Keratinocyte (primary cell): Measurements from ENCODE around the gene TIMM29. TPM values are rescaled to one million over a fixed set of nuclear protein-coding genes. Genes with fewer than 3 reads are reported as not detected.

ENCODE experiments used
- DNase-seq: peaks from one replicate; pipeline ENCODE4 v3.0.0-alpha.2; 2011; ENCODE audit warnings: low read depth, missing footprints, low spot score
- FAIRE-seq: peaks from 2 replicates; lab custom pipeline; 2011; peaks lifted over from hg19 to GRCh38; lab: Jason Lieb, UNC
- H2AFZ ChIP-seq: 2 replicates; pipeline ENCODE4 v1.6.0; 2012; ENCODE audit warnings: low read length, control low read depth, inconsistent platforms; ENCODE audit not compliant: control insufficient read depth
- H3K27ac ChIP-seq: 2 replicates; pipeline ENCODE4 v1.5.1; 2011; ENCODE audit warnings: low read length; ENCODE audit not compliant: control insufficient read depth, insufficient read depth
- H3K27me3 ChIP-seq: 3 replicates; pipeline ENCODE4 v1.6.0; 2011; ENCODE audit warnings: low read length; ENCODE audit not compliant: control insufficient read depth, insufficient read depth; ENCODE audit errors: extremely low read depth
- H3K36me3 ChIP-seq, 2 experiments: 2 replicates in 1 of 2; 3 replicates in 1 of 2; pipeline ENCODE4 v1.5.1; 2011; ENCODE audit warnings: low read length in 2 of 2, mild to moderate bottlenecking in 1 of 2; ENCODE audit not compliant: control insufficient read depth in 2 of 2, insufficient read depth in 2 of 2; ENCODE audit errors: extremely low read depth in 1 of 2
- H3K4me1 ChIP-seq: 3 replicates; pipeline ENCODE4 v1.5.1; 2011; ENCODE audit warnings: low read length; ENCODE audit not compliant: control insufficient read depth, insufficient read depth; ENCODE audit errors: extremely low read depth
- H3K4me2 ChIP-seq: 3 replicates; pipeline ENCODE4 v1.6.0; 2011; ENCODE audit warnings: low read depth, low read length; ENCODE audit not compliant: control insufficient read depth, insufficient read depth; ENCODE audit errors: extremely low read depth
- H3K4me3 ChIP-seq, 3 experiments: fragments of 200-600 bp in 1 of 3; sonication (generic) in 1 of 3; 2 replicates in 2 of 3; 3 replicates in 1 of 3; pipeline ENCODE4 v1.5.1; 2011 to 2016; ENCODE audit warnings: low read length in 3 of 3, mild to moderate bottlenecking in 3 of 3, control low read depth in 2 of 3, inconsistent platforms in 1 of 3, low read depth in 1 of 3, mixed read lengths in 1 of 3, mixed run types in 1 of 3, moderate library complexity in 1 of 3; ENCODE audit not compliant: control insufficient read depth in 2 of 3, insufficient read depth in 2 of 3; ENCODE audit errors: extremely low read depth in 1 of 3
- H3K79me2 ChIP-seq: 2 replicates; pipeline ENCODE4 v1.6.0; 2012; ENCODE audit warnings: low read length; ENCODE audit not compliant: control insufficient read depth, insufficient read depth
- H3K9ac ChIP-seq: 3 replicates; pipeline ENCODE4 v1.6.0; 2011; ENCODE audit warnings: low read length; ENCODE audit not compliant: control insufficient read depth, insufficient read depth; ENCODE audit errors: extremely low read depth
- H3K9me1 ChIP-seq: 3 replicates; pipeline ENCODE4 v1.6.0; 2011; ENCODE audit warnings: low read length; ENCODE audit not compliant: control insufficient read depth, insufficient read depth; ENCODE audit errors: extremely low read depth
- H3K9me3 ChIP-seq: 2 replicates; pipeline ENCODE4 v1.5.1; 2012; ENCODE audit warnings: low read depth, low read length; ENCODE audit not compliant: control insufficient read depth
- H4K20me1 ChIP-seq: 3 replicates; pipeline ENCODE4 v1.6.0; 2011; ENCODE audit warnings: low read length; ENCODE audit not compliant: control insufficient read depth, insufficient read depth; ENCODE audit errors: extremely low read depth
- CTCF ChIP-seq, 3 experiments: IDR thresholded peaks in 1 of 3; conservative IDR thresholded peaks in 1 of 3; optimal IDR thresholded peaks in 1 of 3; 2 replicates in 2 of 3; 3 replicates in 1 of 3; pipeline versions ENCODE3 to v1.5.1; 2011; ENCODE audit warnings: low read length in 3 of 3, mild to moderate bottlenecking in 3 of 3, moderate library complexity in 2 of 3, control low read depth in 1 of 3, inconsistent platforms in 1 of 3; ENCODE audit not compliant: insufficient read depth in 2 of 3; ENCODE audit errors: extremely low read depth in 1 of 3
- EZH2 ChIP-seq: IDR thresholded peaks from one replicate; pipeline ENCODE4 v1.6.1; 2012; ENCODE audit warnings: inconsistent platforms, mild to moderate bottlenecking, low read length, moderate library complexity
- dilution Hi-C: fragments of 300-500 bp; cut with MboI; formaldehyde crosslinking; loops from one replicate; pipeline ENCODE4 v1.7.0; 2020; ENCODE audit warnings: low sequenced_read_pairs; ENCODE audit not compliant: extremely low pct_ligation_motif_present
- polyA plus RNA-seq, 5 experiments: library from polyadenylated mRNA; depleted of rRNA in 3 of 5; stranded (reverse) in 3 of 5; stranded (forward) in 1 of 5; unstranded in 1 of 5; fragments of >200 nt; gene quantifications; 1 replicate in 1 of 5; 2 replicates in 3 of 5; 3 replicates in 1 of 5; pipeline versions ENCODE4 v1.2.1 to v1.2.3, GENCODE V29; 2011 to 2012; ENCODE audit warnings: missing spikeins in 2 of 5, low read depth in 1 of 5, low replicate concordance in 1 of 5

The TIMM29 gene
- polyA plus RNA-seq, 1 donor (not counting 4 experiments of a cell fraction or from before 2014, with no cell fraction given): 8.4 TPM

GRCh38 chr19:10898633-10899032, 30.0 kb upstream of the TIMM29 start:
- Histone ChIP-seq H3K36me3 (no peaks in the 10 kb centered on the region), H4K20me1 (no peaks in the 10 kb centered on the region), H3K9me3 (no peaks in the 10 kb centered on the region), H3K4me2 (peak overlapping the region; percentile 66), H3K79me2 (peaks cover 52% of the 10 kb centered on the region), H3K4me1 (peaks cover 15% of the 10 kb centered on the region), H3K9ac (peak overlapping the region; percentile 39), H3K4me3 (peak overlapping the region in 1 of 3 experiments; percentile 19), H3K27me3 (no peaks in the 10 kb centered on the region), H2AFZ (no peak overlapping the region), H3K9me1 (peaks cover 4% of the 10 kb centered on the region), H3K27ac (peak overlapping the region; percentile 22)
- FAIRE-seq: no peak
- DNase-seq: no peak
- dilution Hi-C loops: no loop called here
- no peak for TF ChIP-seq EZH2
- no peak for TF ChIP-seq CTCF (optimal IDR thresholded peaks at IDR 0.05 in 1 of 3, IDR thresholded peaks at IDR 0.05 in 1 of 3, conservative IDR thresholded peaks at IDR 0.05 in 1 of 3; ENCODE audit: extremely low read depth in 1 of 3, insufficient read depth in 2 of 3, low read length in 3 of 3)

- TF ChIP-seq EZH2 (no peak), CTCF (optimal IDR thresholded peaks at IDR 0.05 in 1 of 3, IDR thresholded peaks at IDR 0.05 in 1 of 3, conservative IDR thresholded peaks at IDR 0.05 in 1 of 3; ENCODE audit: extremely low read depth in 1 of 3, insufficient read depth in 2 of 3, low read length in 3 of 3) (no peak)
- Histone ChIP-seq H3K27me3 (no peaks in the 10 kb centered on the region), H3K4me3 (peak overlapping the region in 1 of 3 experiments; percentile 19), H3K9ac (peak overlapping the region; percentile 39), H3K9me1 (peaks cover 4% of the 10 kb centered on the region), H3K4me2 (peak overlapping the region; percentile 66), H2AFZ (no peak overlapping the region), H3K36me3 (peaks cover 0 to under 1% of the 10 kb centered on the region in 2 experiments), H4K20me1 (no peaks in the 10 kb centered on the region), H3K79me2 (peaks cover 48% of the 10 kb centered on the region), H3K9me3 (no peaks in the 10 kb centered on the region), H3K27ac (peak overlapping the region; percentile 22), H3K4me1 (peaks cover 15% of the 10 kb centered on the region)
- DNase-seq (peak; percentile 65), FAIRE-seq (no peak)
- dilution Hi-C loops: no loop called here
Measured at GRCh38 chr19:10899151-10899653, 29.4 kb upstream of the TIMM29 start.
